Measurements from ENCODE around the gene GARIN5B.

DNA sequence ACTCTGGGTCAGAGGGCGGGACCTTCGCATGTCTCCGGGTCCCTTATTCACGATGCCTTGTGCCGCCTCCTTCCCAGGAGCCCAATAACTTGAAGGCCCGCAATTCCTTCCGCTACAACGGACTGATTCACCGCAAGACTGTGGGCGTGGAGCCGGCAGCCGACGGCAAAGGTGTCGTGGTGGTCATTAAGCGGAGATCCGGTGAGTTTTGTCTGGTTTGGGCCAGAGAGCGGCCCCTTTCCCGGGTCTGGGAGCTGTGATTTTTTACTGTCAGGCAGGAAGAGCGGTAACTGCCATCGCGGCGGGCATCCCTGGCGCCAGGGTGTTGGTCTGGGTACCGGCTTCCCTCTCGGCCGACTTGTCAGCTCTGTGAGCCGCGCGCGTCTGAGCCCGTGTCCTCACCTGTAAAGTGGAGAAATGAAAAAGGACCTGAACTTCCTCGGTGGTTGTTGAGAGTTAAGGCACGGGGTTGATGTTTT is 23.5 kb upstream of the GARIN5B start:
- TF ChIP-seq, protein P1, sequence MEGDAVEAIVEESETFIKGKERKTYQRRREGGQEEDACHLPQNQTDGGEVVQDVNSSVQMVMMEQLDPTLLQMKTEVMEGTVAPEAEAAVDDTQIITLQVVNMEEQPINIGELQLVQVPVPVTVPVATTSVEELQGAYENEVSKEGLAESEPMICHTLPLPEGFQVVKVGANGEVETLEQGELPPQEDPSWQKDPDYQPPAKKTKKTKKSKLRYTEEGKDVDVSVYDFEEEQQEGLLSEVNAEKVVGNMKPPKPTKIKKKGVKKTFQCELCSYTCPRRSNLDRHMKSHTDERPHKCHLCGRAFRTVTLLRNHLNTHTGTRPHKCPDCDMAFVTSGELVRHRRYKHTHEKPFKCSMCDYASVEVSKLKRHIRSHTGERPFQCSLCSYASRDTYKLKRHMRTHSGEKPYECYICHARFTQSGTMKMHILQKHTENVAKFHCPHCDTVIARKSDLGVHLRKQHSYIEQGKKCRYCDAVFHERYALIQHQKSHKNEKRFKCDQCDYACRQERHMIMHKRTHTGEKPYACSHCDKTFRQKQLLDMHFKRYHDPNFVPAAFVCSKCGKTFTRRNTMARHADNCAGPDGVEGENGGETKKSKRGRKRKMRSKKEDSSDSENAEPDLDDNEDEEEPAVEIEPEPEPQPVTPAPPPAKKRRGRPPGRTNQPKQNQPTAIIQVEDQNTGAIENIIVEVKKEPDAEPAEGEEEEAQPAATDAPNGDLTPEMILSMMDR (IDR thresholded peaks at IDR 0.05; ENCODE audit: control extremely low read depth in 1 of 3, insufficient read depth in 1 of 3, low read depth in 1 of 3, low read length in 3 of 3): no peak
- TF ChIP-seq POLR2A (IDR thresholded peaks at IDR 0.05; ENCODE audit: control extremely low read depth in 1 of 2, low read depth in 2 of 2, low read length in 2 of 2) (no peak), EP300 (IDR thresholded peaks at IDR 0.05; ENCODE audit: borderline replicate concordance in 1 of 2, low read depth in 2 of 2, low read length in 2 of 2) (no peak), POLR2AphosphoS5 (IDR thresholded peaks at IDR 0.05; ENCODE audit: low read depth, low read length) (no peak), TAF1 (IDR thresholded peaks at IDR 0.05; ENCODE audit: low read depth, low read length) (no peak), EZH2 (IDR thresholded peaks at IDR 0.05; ENCODE audit: low read depth, low read length, severe bottlenecking) (no peak), RAD21 (IDR thresholded peaks at IDR 0.05 in 1 of 2, conservative IDR thresholded peaks at IDR 0.05 in 1 of 2; ENCODE audit: low read depth in 2 of 2, low read length in 2 of 2) (no peak), GTF2F1 (IDR thresholded peaks at IDR 0.05; ENCODE audit: borderline replicate concordance, low read depth, low read length) (no peak), GABPA (IDR thresholded peaks at IDR 0.05; ENCODE audit: borderline replicate concordance, insufficient read depth, low read length) (no peak), SAP30 (IDR thresholded peaks at IDR 0.05; ENCODE audit: insufficient read depth, insufficient replicate concordance, low read length) (no peak), ZNF274 (IDR thresholded peaks at IDR 0.05; ENCODE audit: borderline replicate concordance, extremely low read depth, low read length) (no peak), TBP (IDR thresholded peaks at IDR 0.05; ENCODE audit: low read depth, low read length) (no peak), NRF1 (IDR thresholded peaks at IDR 0.05; ENCODE audit: low read depth, low read length) (no peak), CHD1 (IDR thresholded peaks at IDR 0.05; ENCODE audit: low read depth, low read length) (no peak)

Measured in H1 (cell line).